ENCODE results near the gene P2RY1.

P2RY1 gene

GRCh38 chr3:152834776-152835600 lies at the start of gene P2RY1:
Gene P2RY1, plus strand, starts transcription at chr3:152835131. Its CDS starts 652 bp downstream, at chr3:152835783.
- in situ Hi-C loops (cut with MboI; ENCODE audit: low sequenced_read_pairs): no loop called here

GRCh38 chr3:152786977-152787681 lies 47.8 kb upstream of the P2RY1 start:
- in situ Hi-C loops (cut with MboI; ENCODE audit: low sequenced_read_pairs): no loop called here

- in situ Hi-C loops (cut with MboI; ENCODE audit: low sequenced_read_pairs): no loop called here
Measured at GRCh38 chr3:152790651-152791387, 44.1 kb upstream of the P2RY1 start.

GRCh38 chr3:152793969-152794368 lies 41.0 kb upstream of the P2RY1 start:
- in situ Hi-C loops (cut with MboI; ENCODE audit: low sequenced_read_pairs): no loop called here

GRCh38 chr3:152797751-152798432 lies 37.0 kb upstream of the P2RY1 start:
- in situ Hi-C loops (cut with MboI; ENCODE audit: low sequenced_read_pairs): no loop called here

- in situ Hi-C loops (cut with MboI; ENCODE audit: low sequenced_read_pairs): no loop called here
Measured at GRCh38 chr3:152811974-152812760, 22.8 kb upstream of the P2RY1 start.

GRCh38 chr3:152817400-152817799 lies 17.5 kb upstream of the P2RY1 start:
- in situ Hi-C loops (cut with MboI; ENCODE audit: low sequenced_read_pairs): no loop called here

- in situ Hi-C loops (cut with MboI; ENCODE audit: low sequenced_read_pairs): no loop called here
Measured at GRCh38 chr3:152818027-152818426, 16.9 kb upstream of the P2RY1 start.

GRCh38 chr3:152823173-152823572 lies 11.8 kb upstream of the P2RY1 start:
- in situ Hi-C loops (cut with MboI; ENCODE audit: low sequenced_read_pairs): no loop called here

- in situ Hi-C loops (cut with MboI; ENCODE audit: low sequenced_read_pairs): no loop called here
Measured at GRCh38 chr3:152823781-152824180, 11.2 kb upstream of the P2RY1 start.

- in situ Hi-C loops (cut with MboI; ENCODE audit: low sequenced_read_pairs): no loop called here
Measured at GRCh38 chr3:152825566-152825965, 9.4 kb upstream of the P2RY1 start.

- in situ Hi-C loops (cut with MboI; ENCODE audit: low sequenced_read_pairs): no loop called here
Measured at GRCh38 chr3:152826476-152826875, 8.5 kb upstream of the P2RY1 start.

GRCh38 chr3:152827313-152827712 lies 7.6 kb upstream of the P2RY1 start:
- in situ Hi-C loops (cut with MboI; ENCODE audit: low sequenced_read_pairs): no loop called here

GRCh38 chr3:152828075-152828840 lies 6.7 kb upstream of the P2RY1 start:
- in situ Hi-C loops (cut with MboI; ENCODE audit: low sequenced_read_pairs): no loop called here

GRCh38 chr3:152830245-152830644 lies 4.7 kb upstream of the P2RY1 start:
- in situ Hi-C loops (cut with MboI; ENCODE audit: low sequenced_read_pairs): no loop called here

GRCh38 chr3:152832046-152832445 lies 2.9 kb upstream of the P2RY1 start:
- in situ Hi-C loops (cut with MboI; ENCODE audit: low sequenced_read_pairs): no loop called here

- in situ Hi-C loops (cut with MboI; ENCODE audit: low sequenced_read_pairs): no loop called here
Measured at GRCh38 chr3:152833089-152833488, 1.8 kb upstream of the P2RY1 start.

GRCh38 chr3:152834191-152834775 lies 648 bp upstream of the P2RY1 start:
- in situ Hi-C loops (cut with MboI; ENCODE audit: low sequenced_read_pairs): no loop called here

GRCh38 chr3:152835601-152836102 lies 721 bp downstream of the P2RY1 start:
- in situ Hi-C loops (cut with MboI; ENCODE audit: low sequenced_read_pairs): no loop called here
